Inflammatory macrophage treated with lipopolysaccharide for 1 hour (primary cell): Measurements from ENCODE around the gene PDCD4.

Experiments used
- DNase-seq, 2 donors: peaks; one replicate each; pipeline ENCODE4 v3.0.0-alpha.2; 2020 to 2022

PDCD4 gene

DNA sequence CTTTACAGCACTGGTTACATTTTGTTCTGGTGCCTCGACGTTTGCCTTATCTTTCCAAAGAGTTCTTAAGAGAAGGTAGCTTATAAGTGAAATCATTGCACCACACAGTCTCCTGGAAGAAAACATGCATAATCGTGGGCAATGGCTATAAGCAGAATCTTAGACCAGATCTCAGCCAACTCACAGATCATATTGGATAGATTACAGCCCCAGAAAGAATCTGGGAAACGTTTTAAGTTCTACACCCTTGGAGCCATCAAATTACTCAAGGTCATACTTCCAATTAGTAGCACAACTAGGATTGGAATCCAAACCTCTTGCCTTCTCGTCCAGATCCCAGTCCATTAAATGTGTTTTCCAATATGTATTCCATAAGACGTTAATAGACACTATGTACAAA, 8.8 kb upstream of the PDCD4 start:
- DNase-seq = no peak

DNA sequence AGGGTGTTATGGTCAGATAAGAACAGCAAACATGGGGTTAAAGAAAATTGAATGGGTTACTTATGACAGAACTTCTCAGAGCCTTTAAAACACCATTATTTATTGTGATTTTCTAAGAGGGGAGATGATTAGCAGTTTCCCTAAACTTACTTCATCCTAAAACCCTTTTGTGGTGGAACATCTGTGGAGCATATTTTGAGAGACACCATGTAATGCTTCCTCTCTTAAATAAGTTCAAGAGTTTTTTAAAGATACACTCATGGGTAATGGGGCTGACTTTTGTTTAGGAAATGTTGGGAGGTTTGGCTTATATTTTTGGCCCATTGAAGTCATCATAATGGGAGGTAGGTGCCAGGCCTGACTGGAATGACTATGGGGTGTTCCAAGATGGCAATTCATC, 8.4 kb upstream of the PDCD4 start:
- DNase-seq = no peak

DNA sequence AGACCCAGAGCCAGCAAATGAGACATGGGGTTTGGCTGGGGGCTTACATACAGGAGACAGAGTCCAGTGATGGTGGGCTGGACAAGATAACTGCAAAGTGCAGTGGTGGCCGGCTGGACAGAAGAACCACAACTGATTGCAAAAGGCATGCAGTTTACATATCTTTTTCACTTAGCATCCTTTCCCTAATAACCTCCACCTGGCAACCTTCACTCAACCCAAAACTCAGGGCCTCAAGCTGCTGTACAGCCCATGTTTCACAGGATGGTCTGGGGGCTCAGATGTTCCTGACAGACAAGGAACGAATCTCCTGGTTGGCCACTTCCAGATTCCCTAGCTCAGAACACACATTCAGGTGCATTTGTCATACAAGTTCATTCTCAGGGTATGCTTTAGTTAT, 7.8 kb upstream of the PDCD4 start:
- DNase-seq = no peak

DNA sequence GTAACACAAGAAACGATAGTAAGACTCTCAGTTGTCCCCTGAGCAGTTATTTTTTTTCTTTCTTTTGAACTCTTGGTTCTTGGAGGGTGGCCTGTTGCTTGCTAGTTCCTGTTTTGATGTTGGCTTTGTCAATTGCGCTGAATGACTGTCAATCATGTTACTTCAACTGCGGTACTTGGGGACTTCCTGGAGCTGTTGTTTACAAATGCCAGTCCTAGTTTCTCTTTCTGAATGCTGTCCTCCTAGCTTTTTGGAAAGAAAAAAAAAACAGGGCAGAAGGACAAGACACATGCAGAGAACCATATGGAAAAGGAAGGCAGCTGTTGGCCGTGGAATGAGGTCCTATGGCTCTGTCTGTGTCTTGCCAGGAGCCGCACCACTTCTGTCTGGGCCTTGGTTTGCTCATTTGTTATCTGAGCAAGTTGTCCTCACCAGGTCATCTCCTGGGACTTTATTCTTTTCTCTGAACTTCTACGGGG, 7.0 kb upstream of the PDCD4 start:
- peak; percentile 78 to 94 for DNase-seq

DNA sequence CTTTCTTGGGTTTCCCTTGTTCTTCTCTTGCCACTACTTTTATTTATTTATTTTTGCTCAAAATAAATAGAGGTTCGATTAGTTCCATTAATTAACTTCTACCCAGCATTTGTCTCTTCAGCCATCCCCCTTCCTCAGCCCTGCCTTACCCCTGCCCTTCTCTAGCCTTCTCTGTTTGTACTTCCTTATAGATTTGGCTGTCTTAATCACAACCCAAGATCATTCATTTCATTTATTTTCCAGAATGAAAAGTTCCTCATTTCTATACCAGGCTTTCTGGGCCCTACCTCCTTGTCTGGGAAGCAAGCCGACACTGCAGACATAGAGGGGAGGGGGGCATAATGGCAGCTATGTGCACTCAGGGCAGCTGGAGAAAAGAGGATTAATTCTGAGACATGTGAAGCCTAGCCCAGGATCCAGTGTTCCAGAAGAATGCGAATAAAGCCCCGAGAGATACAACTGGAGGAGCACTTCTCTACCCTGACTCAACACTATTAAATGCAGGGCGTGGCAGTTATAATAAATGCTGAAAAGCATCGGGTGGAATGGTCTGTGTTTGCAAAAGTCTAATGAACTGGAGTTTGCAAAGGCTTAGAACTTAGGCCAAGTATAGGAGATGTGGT, 6.4 kb upstream of the PDCD4 start:
- DNase-seq = peak; percentile 29 to 44

DNA sequence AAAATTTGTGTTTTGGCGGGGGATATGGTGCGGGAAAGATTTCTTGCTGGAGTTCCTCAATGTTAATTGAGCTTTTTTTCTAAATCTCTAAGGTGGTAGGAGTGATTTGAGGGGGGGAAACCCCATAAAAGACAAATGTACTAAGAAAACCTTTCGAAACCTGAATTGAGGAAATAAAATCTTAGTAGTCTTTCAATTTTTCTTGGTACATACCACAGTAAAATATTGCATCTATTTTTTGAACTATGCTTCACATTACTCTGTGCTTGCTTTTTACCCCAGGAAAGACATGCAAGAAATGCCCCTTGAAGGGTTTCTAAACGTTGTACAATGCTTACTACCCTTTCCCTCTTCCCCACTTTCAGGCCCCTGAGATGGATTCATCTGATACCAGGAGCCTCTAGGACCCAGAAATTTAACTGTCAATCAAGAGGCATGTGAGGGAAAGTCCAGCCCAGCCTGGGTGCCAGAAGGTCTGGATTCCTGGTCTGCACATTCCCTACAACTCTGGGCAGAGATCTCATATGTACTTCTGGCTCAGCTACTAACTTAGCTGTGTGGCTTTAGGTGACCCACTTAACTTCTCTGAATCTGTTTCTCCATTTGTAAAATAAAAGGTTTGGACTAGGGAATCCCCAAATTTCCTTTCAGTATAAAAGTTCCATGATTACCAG, 5.8 kb upstream of the PDCD4 start:
- DNase-seq = peak; percentile 49 to 84

DNA sequence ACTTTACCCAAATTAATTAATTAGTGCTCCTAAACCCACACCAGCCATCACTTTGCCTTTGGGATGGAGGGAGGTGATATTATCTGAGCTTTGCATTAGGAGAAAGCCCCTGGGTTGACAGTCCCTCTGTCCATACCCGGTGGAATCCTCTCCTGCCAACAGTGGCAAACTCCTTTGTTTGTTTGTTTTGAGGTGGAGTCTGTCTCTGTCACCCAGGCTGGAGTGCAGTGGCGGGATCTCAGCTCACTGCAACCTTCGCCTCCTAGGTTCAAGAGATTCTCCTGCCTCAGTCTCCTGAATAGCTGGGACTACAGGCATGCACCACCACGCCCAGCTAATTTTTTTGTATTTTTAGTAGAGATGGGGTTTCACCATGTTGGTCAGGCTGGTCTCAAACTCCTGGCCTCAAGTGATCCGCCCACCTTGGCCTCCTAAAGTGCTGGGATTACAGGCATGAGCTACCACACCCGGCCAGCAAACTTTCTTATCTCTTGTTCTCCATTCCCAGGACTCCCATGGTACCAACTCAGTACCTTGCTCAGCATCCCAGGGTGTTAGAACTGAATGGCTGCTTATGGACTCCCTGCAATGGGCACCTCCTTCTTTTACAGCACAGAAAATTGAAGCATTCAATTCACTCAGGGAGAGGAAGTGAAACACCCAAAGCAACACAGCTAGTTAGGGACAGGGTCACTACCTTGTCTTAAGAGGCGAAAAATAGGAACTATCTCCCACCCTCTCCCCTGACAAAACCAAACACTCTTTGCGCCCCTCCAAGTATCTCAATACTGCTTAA, 4.5 kb upstream of the PDCD4 start:
- DNase-seq = peak; percentile 51 to 64

DNA sequence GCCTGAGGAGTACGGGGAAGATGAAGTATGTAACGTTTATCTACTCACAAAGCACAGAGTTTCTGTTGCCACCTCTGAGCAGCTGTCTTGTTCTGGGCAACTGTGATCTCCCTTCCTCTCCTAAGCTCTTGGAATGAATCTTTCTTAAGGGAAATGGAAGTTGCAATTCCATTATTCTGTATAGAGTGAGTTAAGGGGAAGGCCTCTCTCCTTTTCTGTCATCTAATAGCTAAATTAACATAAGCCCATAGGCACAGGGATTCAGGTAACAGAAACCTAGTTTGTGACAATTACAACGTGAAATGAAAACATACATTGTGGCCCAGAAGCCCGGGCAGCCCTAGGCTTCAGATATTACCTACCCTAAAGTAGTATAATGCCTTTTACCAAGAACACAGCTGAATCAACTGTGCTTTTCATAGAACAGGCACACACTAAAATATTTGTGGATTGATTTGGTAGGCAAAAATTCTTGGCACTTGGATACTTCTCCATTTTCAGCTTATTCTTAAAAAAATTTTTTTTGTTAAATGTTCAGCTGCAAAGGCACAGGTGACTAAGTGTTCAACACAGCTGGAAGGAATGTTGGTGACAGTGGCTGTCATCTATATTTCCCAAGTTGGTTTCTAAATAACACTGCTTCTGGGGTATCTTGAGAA, 3.8 kb upstream of the PDCD4 start:
- DNase-seq = no peak

DNA sequence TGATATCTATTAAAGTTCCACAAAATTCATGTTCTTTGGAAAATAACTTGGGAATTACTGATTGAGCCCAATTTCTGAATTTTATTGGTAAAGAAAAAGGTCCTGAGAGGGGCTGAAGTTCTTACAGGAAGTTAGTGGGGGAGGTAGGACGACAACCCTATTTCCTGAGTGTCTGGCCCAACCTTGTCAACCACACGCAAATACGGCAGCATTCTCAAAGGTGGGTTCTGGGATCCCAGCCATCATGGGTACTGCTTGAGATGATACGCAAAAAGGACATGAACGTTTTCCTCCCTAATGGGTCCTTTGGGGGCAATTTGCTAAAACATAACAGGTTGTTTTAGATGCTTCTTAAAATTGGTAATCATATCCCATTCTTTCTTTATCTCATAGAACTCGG, 2.7 kb upstream of the PDCD4 start:
- no peak for DNase-seq

DNA sequence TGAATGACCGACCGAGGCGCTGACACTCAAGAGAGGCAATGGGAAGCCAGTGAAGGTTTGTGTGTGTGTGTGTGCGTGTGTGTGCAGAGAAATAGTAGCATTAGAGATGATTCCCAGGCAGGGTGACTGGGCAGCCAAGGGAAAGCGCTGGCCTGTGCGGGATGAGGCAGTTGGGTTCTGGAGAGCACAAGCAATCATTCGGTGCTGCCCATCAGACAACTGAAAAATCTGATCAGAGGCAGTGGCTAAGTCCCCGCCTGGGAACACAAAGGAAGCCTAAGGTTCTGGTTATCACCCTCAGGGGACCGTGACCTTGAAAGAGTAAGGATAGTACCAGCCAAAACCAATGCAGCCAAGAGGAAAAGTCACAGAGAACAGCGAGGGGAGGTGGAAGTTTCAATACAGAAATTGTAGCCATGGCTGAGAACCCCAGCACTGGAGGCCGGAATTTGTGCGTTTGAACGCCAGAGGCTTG, 868 bp upstream of the PDCD4 start:
- no peak for DNase-seq

DNA sequence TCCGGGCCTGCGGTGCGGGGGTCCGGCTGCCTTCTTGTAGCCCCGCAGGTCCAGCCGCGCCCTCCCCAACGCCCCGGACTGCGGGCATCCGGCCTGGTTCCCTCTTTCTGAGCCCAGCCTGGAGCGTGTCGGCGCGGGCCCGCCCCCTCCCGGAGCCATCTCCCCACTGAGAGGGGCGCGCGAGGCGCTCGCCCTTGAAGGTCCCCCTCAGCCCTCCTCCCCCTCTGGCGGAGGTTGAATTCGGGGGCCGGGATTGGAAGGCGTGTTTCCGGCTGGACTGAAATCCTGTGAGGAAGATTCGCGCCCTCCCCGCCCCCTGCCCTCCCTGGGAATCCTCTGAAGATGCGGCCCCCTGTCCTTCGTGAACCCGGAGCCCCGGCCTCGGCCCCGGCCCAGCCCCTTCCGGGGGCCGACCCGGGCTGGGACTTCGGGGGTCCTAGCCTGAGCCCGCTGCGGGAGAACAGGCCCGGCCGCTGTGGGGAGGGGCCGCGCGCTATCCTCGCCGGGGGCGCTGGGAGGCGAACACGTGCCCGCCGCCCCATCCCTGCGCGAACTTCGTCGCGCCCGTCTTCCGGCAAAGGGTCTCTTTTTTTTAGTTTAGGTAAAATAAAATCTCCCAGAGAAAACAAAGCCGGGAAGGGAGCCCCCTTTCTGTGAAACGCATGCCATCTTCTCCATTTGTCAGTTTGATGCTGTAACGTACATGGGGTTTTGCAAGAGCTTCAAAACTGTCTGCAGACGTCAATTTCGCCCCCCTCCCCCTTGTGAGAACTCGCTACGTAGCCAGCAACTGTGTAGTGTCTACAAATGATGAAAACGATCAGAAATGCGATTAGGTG, 636 bp downstream of the PDCD4 start:
- DNase-seq = peak; percentile 79 to 83

DNA sequence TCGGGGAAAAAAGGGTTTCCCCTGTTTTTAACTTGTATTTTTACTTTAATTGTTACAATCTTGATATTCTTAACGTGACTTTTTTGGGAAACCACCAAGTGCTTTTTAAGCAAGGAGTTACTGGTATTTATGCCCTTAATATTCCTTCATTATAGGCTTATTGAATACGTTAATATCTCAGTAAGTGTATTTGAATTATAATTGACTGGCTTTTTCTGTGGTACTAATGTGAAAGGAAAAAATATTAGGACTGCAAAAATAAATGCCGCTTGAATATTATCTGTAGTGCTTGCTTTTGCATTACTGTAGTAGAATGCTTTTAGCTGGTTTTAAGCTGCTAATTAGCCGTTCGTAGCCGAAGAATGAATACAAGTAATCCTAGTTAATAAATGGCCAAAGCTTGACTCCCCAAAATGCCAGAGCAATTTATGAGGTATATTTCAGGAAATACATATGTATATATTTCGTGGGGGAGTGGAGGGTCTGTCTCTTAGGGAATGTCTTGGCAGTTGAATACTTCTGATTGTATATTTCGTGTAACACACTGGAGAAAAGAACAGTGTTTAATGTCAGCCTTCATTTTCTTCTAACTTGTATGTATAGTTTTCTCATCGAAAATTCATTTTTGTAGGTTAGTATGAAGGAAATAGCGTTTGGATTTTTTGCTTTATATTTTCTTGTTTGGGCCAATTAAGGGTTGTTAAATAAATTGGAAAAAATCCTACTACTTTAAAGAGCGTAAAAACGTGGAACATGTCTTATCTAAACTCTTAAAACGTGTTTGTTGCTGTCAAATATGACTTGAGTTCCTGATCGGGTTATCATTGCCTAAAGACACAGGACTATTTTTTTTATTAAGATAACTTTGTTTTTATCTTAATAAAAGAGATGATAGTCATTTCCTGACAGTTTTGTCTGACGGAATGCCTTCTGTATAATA, 1.5 kb downstream of the PDCD4 start:
- DNase-seq = no peak

DNA sequence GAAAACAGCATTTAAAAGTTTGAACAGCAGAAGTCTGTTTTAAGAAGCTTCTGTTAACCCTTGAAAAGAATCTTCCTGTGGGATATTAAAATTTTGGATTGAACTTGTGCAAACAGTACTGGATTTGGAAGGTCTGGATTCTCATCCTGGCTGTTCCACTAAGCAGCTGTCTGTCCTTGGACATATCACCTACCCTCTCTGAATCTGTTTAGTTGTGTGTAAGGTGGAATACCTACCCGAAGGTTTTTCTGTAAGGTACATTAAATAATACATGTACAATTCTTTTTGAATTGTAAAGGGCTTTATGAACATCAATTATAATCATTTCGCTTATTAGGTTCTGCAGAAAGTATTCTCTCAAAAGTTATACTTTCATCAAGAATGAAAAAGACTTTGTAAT, 2.2 kb downstream of the PDCD4 start:
- DNase-seq = no peak

DNA sequence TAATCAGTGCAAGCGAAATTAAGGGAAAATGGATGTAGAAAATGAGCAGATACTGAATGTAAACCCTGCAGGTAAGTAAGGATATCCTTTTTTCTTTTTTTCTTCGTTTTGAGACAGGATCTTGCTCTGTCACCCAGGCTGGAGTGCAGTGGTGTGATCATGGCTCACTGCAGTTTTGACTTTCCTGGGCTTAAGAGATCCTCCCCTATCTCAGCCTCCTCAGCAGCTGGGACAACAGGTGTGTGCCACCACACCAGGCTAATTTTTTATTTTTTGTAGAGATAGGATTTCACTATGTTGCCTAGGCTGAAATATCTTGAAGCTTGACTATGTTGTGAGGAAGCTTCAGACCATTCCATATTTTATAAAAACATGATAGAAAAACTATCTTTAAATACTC, 4.3 kb downstream of the PDCD4 start:
- DNase-seq = no peak

DNA sequence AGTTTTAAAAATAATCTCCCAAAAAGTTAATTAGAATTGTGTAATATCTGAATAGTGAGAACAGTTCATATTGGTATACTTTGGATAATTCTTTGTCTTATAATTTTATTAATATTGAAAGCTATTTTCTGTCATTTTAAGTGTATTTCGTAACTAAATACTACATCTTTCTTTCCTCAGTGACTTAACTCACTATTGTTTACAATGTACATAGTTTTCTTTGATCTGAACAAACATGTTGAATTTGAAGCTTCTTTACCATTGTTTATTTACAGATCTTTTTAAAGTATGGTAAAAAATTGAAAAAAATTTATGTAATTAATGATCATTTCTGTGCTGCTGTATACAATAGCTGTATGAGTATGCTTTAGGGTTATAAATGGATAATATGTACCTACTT, 5.1 kb downstream of the PDCD4 start:
- DNase-seq = no peak

DNA sequence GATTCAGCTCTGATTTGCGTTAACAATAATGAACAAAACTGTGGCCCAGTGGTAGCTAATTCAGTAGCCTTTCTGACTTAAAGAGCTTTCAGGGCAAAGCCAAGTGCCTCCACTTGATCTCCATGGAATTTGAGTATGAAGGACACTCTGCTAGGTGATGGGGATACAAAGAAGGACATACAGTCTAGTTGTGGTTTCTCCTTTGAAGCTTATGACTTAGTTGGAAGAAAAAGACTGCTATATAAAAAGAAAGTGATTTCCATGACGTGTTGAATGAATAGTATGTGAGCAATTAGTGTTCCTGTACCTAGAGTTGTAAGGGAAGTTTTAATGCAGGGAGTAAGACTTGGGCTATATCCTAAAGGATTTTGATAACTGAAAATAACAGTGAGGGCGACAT, 8.3 kb downstream of the PDCD4 start:
- DNase-seq = no peak

DNA sequence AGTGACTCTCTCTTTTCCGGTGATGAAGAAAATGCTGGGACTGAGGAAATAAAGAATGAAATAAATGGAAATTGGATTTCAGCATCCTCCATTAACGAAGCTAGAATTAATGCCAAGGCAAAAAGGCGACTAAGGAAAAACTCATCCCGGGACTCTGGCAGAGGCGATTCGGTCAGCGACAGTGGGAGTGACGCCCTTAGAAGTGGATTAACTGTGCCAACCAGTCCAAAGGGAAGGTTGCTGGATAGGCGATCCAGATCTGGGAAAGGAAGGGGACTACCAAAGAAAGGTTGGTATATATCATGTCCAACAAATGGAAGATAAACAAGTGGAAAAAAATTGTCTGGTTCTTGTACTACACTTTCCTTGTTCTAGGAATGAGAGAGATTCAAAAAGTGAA, 9.5 kb downstream of the PDCD4 start:
- DNase-seq = no peak

DNA sequence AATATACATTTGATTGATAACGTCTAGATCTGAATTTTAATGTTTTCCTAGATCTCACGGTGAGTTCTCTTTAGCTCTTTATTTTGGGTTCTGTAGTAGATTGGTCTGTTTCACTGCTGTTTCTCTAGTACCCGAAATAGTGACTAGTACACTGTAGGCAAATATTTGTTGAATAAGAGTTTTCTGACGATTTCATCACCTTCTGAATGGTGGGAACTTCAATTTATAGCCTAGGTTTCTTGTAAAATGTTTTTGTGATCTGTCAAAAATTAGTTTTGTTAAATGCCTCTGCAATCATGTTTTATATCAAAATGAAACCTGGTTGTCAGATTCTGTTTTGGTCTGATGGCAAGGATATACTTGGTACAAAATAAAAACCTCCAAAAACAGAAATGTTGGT, 10.2 kb downstream of the PDCD4 start:
- no peak for DNase-seq

DNA sequence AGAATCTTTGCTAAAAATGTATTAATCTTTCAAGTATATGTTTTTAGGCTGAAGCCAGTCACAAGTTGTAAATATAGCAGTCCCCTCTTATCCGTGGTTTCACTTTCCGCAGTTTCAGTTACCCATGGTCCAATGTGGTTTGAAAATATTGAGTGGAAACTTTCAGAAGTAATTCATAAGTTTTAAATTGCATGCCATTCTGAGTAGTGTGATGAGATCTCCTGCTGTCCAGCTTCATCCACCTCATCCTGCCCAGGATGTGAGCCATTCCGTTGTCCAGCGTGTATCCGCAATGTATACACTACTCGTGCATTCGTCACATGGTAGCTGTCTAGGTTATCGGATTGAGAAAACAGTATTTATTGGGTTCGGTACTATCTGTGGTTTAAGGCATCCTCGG, 12.2 kb downstream of the PDCD4 start:
- DNase-seq = no peak

DNA sequence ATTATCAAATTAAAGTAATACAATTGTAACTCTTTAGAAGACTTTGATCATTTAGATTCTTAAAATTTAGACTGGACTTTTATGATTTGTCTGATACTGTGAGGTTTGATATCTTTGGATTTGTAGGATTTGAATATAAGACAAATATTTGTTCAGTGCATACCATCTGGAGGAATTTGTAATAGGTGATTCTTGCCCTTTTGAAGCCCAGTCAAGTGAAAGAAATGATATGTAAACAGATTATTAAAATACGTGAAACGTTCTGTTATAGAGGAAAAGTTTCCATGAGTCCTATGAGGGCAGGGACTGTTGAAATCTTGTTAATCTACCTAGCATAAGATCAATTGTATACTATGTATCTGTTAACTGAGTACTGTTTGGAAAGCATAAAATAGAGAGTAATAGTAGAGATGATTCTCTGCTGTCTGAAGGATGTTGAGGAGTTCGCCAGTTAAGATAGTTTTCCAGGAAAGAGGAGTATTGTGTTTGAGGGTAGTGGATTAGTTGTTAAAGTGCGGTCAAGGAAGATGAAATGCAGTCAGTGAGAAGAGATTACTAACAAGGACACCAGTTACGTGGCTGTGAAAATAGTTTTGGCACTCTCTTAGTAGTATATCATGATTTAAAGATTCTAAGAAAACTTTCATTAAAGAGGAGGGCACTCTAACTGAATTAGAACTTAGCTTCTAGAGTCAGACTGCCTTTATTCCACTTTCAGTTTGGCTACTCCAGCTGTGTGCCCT, 14.4 kb downstream of the PDCD4 start:
- no peak for DNase-seq

DNA sequence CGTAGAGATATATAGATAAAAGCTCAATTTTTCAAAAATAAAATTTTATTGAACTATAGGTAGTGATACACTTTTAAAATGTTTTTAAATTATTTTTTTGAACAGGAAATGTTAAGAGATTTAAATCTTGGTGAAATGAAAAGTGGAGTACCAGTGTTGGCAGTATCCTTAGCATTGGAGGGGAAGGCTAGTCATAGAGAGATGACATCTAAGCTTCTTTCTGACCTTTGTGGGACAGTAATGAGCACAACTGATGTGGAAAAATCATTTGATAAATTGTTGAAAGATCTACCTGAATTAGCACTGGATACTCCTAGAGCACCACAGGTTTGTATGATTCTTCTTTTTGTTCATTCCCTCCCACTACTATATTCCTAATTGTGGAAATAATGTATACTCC, 15.8 kb downstream of the PDCD4 start:
- DNase-seq = no peak
